ENCODE results near the gene MMP28. TPM values are rescaled to one million over a fixed set of nuclear protein-coding genes. Genes with fewer than 3 reads are reported as not detected.

Gene MMP28
- polyA plus RNA-seq, 2 of the 4 experiments (the other 2 are of a cell fraction): 6.6 to 6.7 TPM

- 90% methylated on average over 47 of the region's 48 CpGs for WGBS (ENCODE audit: missing lambda C conversion rate)
- Histone ChIP-seq H3K9me3 (no peaks in the 10 kb centered on the region), H3K4me2 (no peak overlapping the region), H3K4me3 (no peak overlapping the region), H3K4me1 (peaks cover 15% of the 10 kb centered on the region), H3K27ac (no peak overlapping the region)
- ChIA-PET POLR2A (no interaction called here), CTCF (interaction anchor here (0.6 to 43.9 kb wide), 5 partner anchors 3 to 542 kb away, joined by 3 to 2039 read pairs (median 1116); partner anchors contain the start of genes C17orf50, GAS2L2, MMP28 and TAF15)
- FAIRE-seq: no peak
- DNase-seq (ENCODE audit: low read depth in 1 of 2, low spot score in 1 of 2): no peak
- ATAC-seq: no peak
- no peak for TF ChIP-seq TFCP2L1 (CRISPR knock-in tag; IDR thresholded peaks at IDR 0.05)
- peak; percentile 42; the same call in 2 of the 3 replicates for TF ChIP-seq CTCF (IDR thresholded peaks at IDR 0.05)
These were observed 25.4 kb downstream of the MMP28 start for GRCh38 chr17:35769895-35770486.

GRCh38 chr17:35768797-35769196, 26.6 kb downstream of the MMP28 start:
- no peak overlapping the region for H3K4me3 ChIP-seq
- H3K4me2 ChIP-seq: no peak overlapping the region
- POLR2A ChIA-PET: interaction anchor here (1.0 to 1.1 kb wide), 2 partner anchors 20 to 40 kb away, joined by 3 read pairs; partner anchors contain the start of gene TAF15
- CTCF ChIA-PET: interaction anchor here (1.1 to 43.9 kb wide), 4 partner anchors 4 to 80 kb away, joined by 3 to 2039 read pairs (median 1116); partner anchors contain the start of genes C17orf50, GAS2L2, MMP28 and TAF15
- WGBS (ENCODE audit: missing lambda C conversion rate): 85% methylated on average over 2 of the region's 2 CpGs
- no peak for TF ChIP-seq FOXS1 (CRISPR knock-in tag; IDR thresholded peaks at IDR 0.05)
- TF ChIP-seq BHLHE40 (IDR thresholded peaks at IDR 0.05; ENCODE audit: low read depth, low read length): no peak
- TF ChIP-seq NR3C1 (IDR thresholded peaks at IDR 0.05): no peak
- TF ChIP-seq JUN (IDR thresholded peaks at IDR 0.05): no peak
- TF ChIP-seq EP300 (IDR thresholded peaks at IDR 0.05): no peak
- TF ChIP-seq RNF2 (IDR thresholded peaks at IDR 0.05; ENCODE audit: borderline replicate concordance, low read depth): no peak
- TF ChIP-seq KDM1A (IDR thresholded peaks at IDR 0.05; ENCODE audit: low read depth): no peak
- TF ChIP-seq PHF8 (IDR thresholded peaks at IDR 0.05; ENCODE audit: borderline replicate concordance, low read depth): no peak
- TF ChIP-seq POLR2A (IDR thresholded peaks at IDR 0.05; ENCODE audit: low read length): no peak
- TF ChIP-seq EHF (CRISPR knock-in tag; IDR thresholded peaks at IDR 0.05): no peak
- no peak for TF ChIP-seq BCL3 (IDR thresholded peaks at IDR 0.05)
- no peak for TF ChIP-seq HES2 (IDR thresholded peaks at IDR 0.05)
- no peak for TF ChIP-seq POLR2AphosphoS2 (conservative IDR thresholded peaks at IDR 0.05; ENCODE audit: low read length)
- TF ChIP-seq RARB (CRISPR knock-in tag; IDR thresholded peaks at IDR 0.05): no peak
- TF ChIP-seq ZNF302 (CRISPR knock-in tag; IDR thresholded peaks at IDR 0.05): no peak
- no peak overlapping the region for H3K27ac ChIP-seq
- DNase-seq (ENCODE audit: low read depth in 1 of 2, low spot score in 1 of 2) (no peak), FAIRE-seq (no peak), ATAC-seq (no peak)
- peaks cover 3% of the 10 kb centered on the region; the same call in 2 of the 3 replicates for H3K4me1 ChIP-seq
- no peaks in the 10 kb centered on the region for H3K9me3 ChIP-seq

GRCh38 chr17:35766903-35767510, 28.4 kb downstream of the MMP28 start:
- Histone ChIP-seq H3K4me2 (no peak overlapping the region), H3K27ac (no peak overlapping the region), H3K9me3 (no peaks in the 10 kb centered on the region), H3K4me1 (no peaks in the 10 kb centered on the region), H3K4me3 (no peak overlapping the region)
- ATAC-seq (no peak), FAIRE-seq (no peak), DNase-seq (ENCODE audit: low read depth in 1 of 2, low spot score in 1 of 2) (peak; percentile 58 to 85)
- TF ChIP-seq HOXB5 (CRISPR knock-in tag; IDR thresholded peaks at IDR 0.05): no peak
- TF ChIP-seq MAX (IDR thresholded peaks at IDR 0.05): no peak
- peak; percentile 93 for TF ChIP-seq CTCF (IDR thresholded peaks at IDR 0.05)
- TF ChIP-seq HDAC2 (IDR thresholded peaks at IDR 0.05): no peak
- TF ChIP-seq FOSB (CRISPR knock-in tag; IDR thresholded peaks at IDR 0.05): no peak
- TF ChIP-seq TP53 (CRISPR knock-in tag; IDR thresholded peaks at IDR 0.05): no peak
- no peak for TF ChIP-seq NPAS2 (CRISPR knock-in tag; IDR thresholded peaks at IDR 0.05; ENCODE audit: borderline replicate concordance)
- no peak for TF ChIP-seq POLR2A (IDR thresholded peaks at IDR 0.05; ENCODE audit: low read length)
- TF ChIP-seq RAD21 (conservative IDR thresholded peaks at IDR 0.05 in 1 of 2, IDR thresholded peaks at IDR 0.05 in 1 of 2): peak; percentile 91 to 93
- peak; percentile 96 for TF ChIP-seq SMC3 (IDR thresholded peaks at IDR 0.05)
- TF ChIP-seq RFX5 (IDR thresholded peaks at IDR 0.05): no peak
- 5% methylated on average over 7 of the region's 7 CpGs for WGBS (ENCODE audit: missing lambda C conversion rate)
- CTCF ChIA-PET: interaction anchor here (0.8 to 43.9 kb wide), 12 partner anchors 6 to 163 kb away, joined by 3 to 2039 read pairs (median 6); partner anchors contain the start of genes C17orf50, GAS2L2, MMP28 and RASL10B
- POLR2A ChIA-PET: interaction anchor here (0.5 to 5.8 kb wide), 3 partner anchors 37 to 42 kb away, joined by 3 to 156 read pairs (median 6); partner anchors contain the start of gene TAF15

All from A549 (cell line).